ENCODE results near the gene OPHN1. TPM values are rescaled to one million over a fixed set of nuclear protein-coding genes. Genes with fewer than 3 reads are reported as not detected.

The OPHN1 gene
- total and polyA plus RNA-seq, 2 donors (not counting 3 experiments of a cell fraction or from before 2014, with no cell fraction given): 3.9 to 6.7 TPM

DNA sequence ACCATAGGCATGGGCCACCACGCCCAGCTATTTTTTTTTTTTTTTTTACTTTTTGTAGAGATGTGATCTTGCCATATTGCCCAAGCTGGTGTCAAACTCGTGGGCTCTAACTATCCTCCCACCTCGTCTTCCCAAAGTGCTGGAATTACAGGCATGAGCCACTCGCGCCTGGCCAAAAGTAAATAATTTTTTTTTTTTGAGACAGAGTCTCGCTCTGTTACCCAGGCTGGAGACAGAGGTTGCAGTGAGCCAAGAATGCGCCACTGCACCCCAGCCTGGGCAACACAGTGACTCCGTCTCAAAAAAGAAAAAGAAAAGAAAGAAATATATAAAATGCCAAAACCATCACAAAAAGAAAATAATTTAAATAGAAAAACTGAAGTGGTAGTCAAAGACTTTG lies 18.4 kb upstream of the OPHN1 start:
- no peak overlapping the region for H3K4me3 ChIP-seq (replicated peaks in 1 of 3; ENCODE audit: insufficient read depth in 1 of 3, low read depth in 1 of 3, low read length in 3 of 3)
- dilution Hi-C loops (cut with MboI; ENCODE audit: extremely low pct_ligation_motif_present, low sequenced_read_pairs) (no loop called here), intact Hi-C loops (cut with micrococcal nuclease) (no loop called here)
- no TSS peak for BruUV-seq (replicated peaks)
- no peak for DNase-seq (ENCODE audit: low read depth, low spot score)
- ChIA-PET POLR2A (no interaction called here), CTCF (no interaction called here)
- H3K9ac ChIP-seq (replicated peaks; ENCODE audit: extremely low read depth, insufficient read depth, low read length): no peak overlapping the region
- no peaks in the 10 kb centered on the region for H3K4me1 ChIP-seq (ENCODE audit: control insufficient read depth, extremely low read depth, insufficient read depth, low read length)
- H4K20me1 ChIP-seq (replicated peaks; ENCODE audit: control insufficient read depth, extremely low read depth, insufficient read depth, low read length): no peaks in the 10 kb centered on the region
- peak; percentile 58 for FAIRE-seq
- H3K4me2 ChIP-seq (ENCODE audit: insufficient read depth, low read length): no peak overlapping the region
- no peak overlapping the region for H3K27ac ChIP-seq (ENCODE audit: insufficient read depth, low read depth, low read length)
- TF ChIP-seq FOS (IDR thresholded peaks at IDR 0.05; ENCODE audit: borderline replicate concordance, insufficient read depth, low read length): no peak
- TF ChIP-seq, protein P1, sequence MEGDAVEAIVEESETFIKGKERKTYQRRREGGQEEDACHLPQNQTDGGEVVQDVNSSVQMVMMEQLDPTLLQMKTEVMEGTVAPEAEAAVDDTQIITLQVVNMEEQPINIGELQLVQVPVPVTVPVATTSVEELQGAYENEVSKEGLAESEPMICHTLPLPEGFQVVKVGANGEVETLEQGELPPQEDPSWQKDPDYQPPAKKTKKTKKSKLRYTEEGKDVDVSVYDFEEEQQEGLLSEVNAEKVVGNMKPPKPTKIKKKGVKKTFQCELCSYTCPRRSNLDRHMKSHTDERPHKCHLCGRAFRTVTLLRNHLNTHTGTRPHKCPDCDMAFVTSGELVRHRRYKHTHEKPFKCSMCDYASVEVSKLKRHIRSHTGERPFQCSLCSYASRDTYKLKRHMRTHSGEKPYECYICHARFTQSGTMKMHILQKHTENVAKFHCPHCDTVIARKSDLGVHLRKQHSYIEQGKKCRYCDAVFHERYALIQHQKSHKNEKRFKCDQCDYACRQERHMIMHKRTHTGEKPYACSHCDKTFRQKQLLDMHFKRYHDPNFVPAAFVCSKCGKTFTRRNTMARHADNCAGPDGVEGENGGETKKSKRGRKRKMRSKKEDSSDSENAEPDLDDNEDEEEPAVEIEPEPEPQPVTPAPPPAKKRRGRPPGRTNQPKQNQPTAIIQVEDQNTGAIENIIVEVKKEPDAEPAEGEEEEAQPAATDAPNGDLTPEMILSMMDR (IDR thresholded peaks at IDR 0.05; ENCODE audit: extremely low read depth in 1 of 2, insufficient read depth in 1 of 2, low read depth in 1 of 2, low read length in 2 of 2): no peak
- TF ChIP-seq JUN (IDR thresholded peaks at IDR 0.05; ENCODE audit: borderline replicate concordance, insufficient read depth, insufficient read length, low read depth): no peak
- no peak for TF ChIP-seq MYC (IDR thresholded peaks at IDR 0.05; ENCODE audit: low read depth, low read length)
- no peak for TF ChIP-seq GATA2 (IDR thresholded peaks at IDR 0.05; ENCODE audit: insufficient read depth, insufficient read length, low read depth, low read length)
- TF ChIP-seq POLR2A (IDR thresholded peaks at IDR 0.05; ENCODE audit: low read depth, low read length): no peak
- H3K9me1 ChIP-seq (replicated peaks; ENCODE audit: control insufficient read depth, extremely low read depth, insufficient read depth, low read length): no peaks in the 10 kb centered on the region
- no peak overlapping the region for H2AFZ ChIP-seq (ENCODE audit: low read depth, low read length)
- no peaks in the 10 kb centered on the region for H3K9me3 ChIP-seq (replicated peaks; ENCODE audit: control insufficient read depth, insufficient read depth, low read length)
- H3K36me3 ChIP-seq (ENCODE audit: control insufficient read depth in 2 of 2, extremely low read depth in 1 of 2, insufficient read depth in 2 of 2, low read length in 2 of 2): no peaks in the 10 kb centered on the region
- H3K79me2 ChIP-seq (ENCODE audit: control insufficient read depth, insufficient read depth, low read length): no peaks in the 10 kb centered on the region
- H3K27me3 ChIP-seq (ENCODE audit: control insufficient read depth in 2 of 2, insufficient read depth in 2 of 2, low read length in 2 of 2): no peaks in the 10 kb centered on the region

Measured in endothelial cell of umbilical vein (primary cell).